Skeletal muscle tissue (tissue), 4 donors: ENCODE results near the gene CMTM3. TPM values are rescaled to one million over a fixed set of nuclear protein-coding genes. Genes with fewer than 3 reads are reported as not detected.

Source experiments
- H3K27ac ChIP-seq: one replicate; pipeline ENCODE4 v1.7.0; 2013; ENCODE audit warnings: mild to moderate bottlenecking, low read depth, low read length, inconsistent platforms
- H3K27me3 ChIP-seq, 3 donors: one replicate each; pipeline ENCODE4 v1.7.0; 2013; ENCODE audit warnings: low read length in 3 of 3; ENCODE audit not compliant: control insufficient read depth in 3 of 3, insufficient read depth in 3 of 3
- H3K36me3 ChIP-seq, 3 donors: one replicate each; pipeline ENCODE4 v1.7.0; 2013; ENCODE audit warnings: low read length in 3 of 3; ENCODE audit not compliant: control insufficient read depth in 3 of 3, insufficient read depth in 3 of 3
- H3K4me1 ChIP-seq, 3 donors: one replicate each; pipeline ENCODE4 v1.7.0; 2013; ENCODE audit warnings: low read length in 3 of 3, mild to moderate bottlenecking in 3 of 3; ENCODE audit not compliant: control insufficient read depth in 3 of 3, insufficient read depth in 3 of 3
- H3K4me3 ChIP-seq, 3 donors: one replicate each; pipeline ENCODE4 v1.7.0; 2013; ENCODE audit warnings: low read length in 3 of 3
- H3K9ac ChIP-seq, 3 donors: one replicate each; pipeline ENCODE4 v1.7.0; 2013; ENCODE audit warnings: low read length in 3 of 3, mild to moderate bottlenecking in 3 of 3, moderate library complexity in 2 of 3, low read depth in 1 of 3
- H3K9me3 ChIP-seq, 3 donors: one replicate each; pipeline ENCODE4 v1.7.0; 2013; ENCODE audit warnings: low read length in 3 of 3; ENCODE audit not compliant: control insufficient read depth in 3 of 3
- total RNA-seq: library from RNA; depleted of rRNA; stranded (reverse); fragments of >200 nt; gene quantifications from one replicate; pipeline ENCODE4 v1.2.3, GENCODE V29; 2014
- donor health status: Osteomylitis.

The CMTM3 gene
- total RNA-seq, 1 donor from 2014 or later: 23.0 TPM

GRCh38 chr16:66581246-66581952 lies 23.1 kb upstream of the CMTM3 start:
- Histone ChIP-seq H3K4me3 (no peak overlapping the region), H3K36me3 (no peaks in the 10 kb centered on the region), H3K9ac (no peak overlapping the region), H3K9me3 (no peaks in the 10 kb centered on the region), H3K4me1 (peaks cover 30 to 43% (median 31%) of the 10 kb centered on the region in 3 donors), H3K27ac (no peak overlapping the region), H3K27me3 (peaks cover 11 to 25% (median 20%) of the 10 kb centered on the region in 3 donors)

- Histone ChIP-seq H3K4me1 (peaks cover 10 to 18% (median 11%) of the 10 kb centered on the region in 3 donors), H3K27me3 (no peaks in the 10 kb centered on the region), H3K9me3 (no peaks in the 10 kb centered on the region), H3K36me3 (no peaks in the 10 kb centered on the region), H3K4me3 (no peak overlapping the region), H3K27ac (no peak overlapping the region), H3K9ac (no peak overlapping the region)
These were observed 18.8 kb upstream of the CMTM3 start for GRCh38 chr16:66585481-66586239.

GRCh38 chr16:66587881-66588600 lies 16.5 kb upstream of the CMTM3 start:
- Histone ChIP-seq H3K27ac (no peak overlapping the region), H3K9ac (no peak overlapping the region), H3K36me3 (no peaks in the 10 kb centered on the region), H3K9me3 (no peaks in the 10 kb centered on the region), H3K4me3 (no peak overlapping the region), H3K4me1 (peaks cover 2 to 7% (median 4%) of the 10 kb centered on the region in 3 donors), H3K27me3 (no peaks in the 10 kb centered on the region)

- H3K9me3 ChIP-seq: no peaks in the 10 kb centered on the region
- H3K4me3 ChIP-seq: no peak overlapping the region
- H3K4me1 ChIP-seq: peaks cover 2 to 7% (median 4%) of the 10 kb centered on the region in 3 donors
- no peak overlapping the region for H3K27ac ChIP-seq
- no peaks in the 10 kb centered on the region for H3K36me3 ChIP-seq
- no peaks in the 10 kb centered on the region for H3K27me3 ChIP-seq
- no peak overlapping the region for H3K9ac ChIP-seq
These were observed 15.4 kb upstream of the CMTM3 start for GRCh38 chr16:66588981-66589713.

GRCh38 chr16:66590322-66590721 lies 14.2 kb upstream of the CMTM3 start:
- no peaks in the 10 kb centered on the region for H3K9me3 ChIP-seq
- no peaks in the 10 kb centered on the region for H3K36me3 ChIP-seq
- H3K9ac ChIP-seq: no peak overlapping the region
- H3K27ac ChIP-seq: no peak overlapping the region
- peaks cover 2 to 7% (median 4%) of the 10 kb centered on the region in 3 donors for H3K4me1 ChIP-seq
- no peaks in the 10 kb centered on the region for H3K27me3 ChIP-seq
- H3K4me3 ChIP-seq: no peak overlapping the region

GRCh38 chr16:66591018-66591417 lies 13.5 kb upstream of the CMTM3 start:
- Histone ChIP-seq H3K9ac (no peak overlapping the region), H3K27ac (no peak overlapping the region), H3K27me3 (no peaks in the 10 kb centered on the region), H3K36me3 (no peaks in the 10 kb centered on the region), H3K9me3 (no peaks in the 10 kb centered on the region), H3K4me1 (peaks cover under 1 to 1% (median under 1%) of the 10 kb centered on the region in 3 donors), H3K4me3 (no peak overlapping the region)

GRCh38 chr16:66592241-66592640 lies 12.3 kb upstream of the CMTM3 start:
- Histone ChIP-seq H3K27ac (no peak overlapping the region), H3K4me3 (no peak overlapping the region), H3K9ac (no peak overlapping the region), H3K4me1 (no peaks in the 10 kb centered on the region), H3K9me3 (no peaks in the 10 kb centered on the region), H3K36me3 (no peaks in the 10 kb centered on the region), H3K27me3 (no peaks in the 10 kb centered on the region)

- no peaks in the 10 kb centered on the region for H3K4me1 ChIP-seq
These were observed 11.7 kb upstream of the CMTM3 start for GRCh38 chr16:66592814-66593213.

GRCh38 chr16:66594739-66595138 lies 9.8 kb upstream of the CMTM3 start:
- Histone ChIP-seq H3K9me3 (no peaks in the 10 kb centered on the region), H3K27ac (no peak overlapping the region), H3K4me1 (no peaks in the 10 kb centered on the region), H3K9ac (no peak overlapping the region), H3K27me3 (no peaks in the 10 kb centered on the region), H3K36me3 (no peaks in the 10 kb centered on the region), H3K4me3 (no peak overlapping the region)

More at GRCh38 chr16:66592814-66593213, 11.7 kb upstream of the CMTM3 start:
- no peak overlapping the region for H3K4me3 ChIP-seq
- no peaks in the 10 kb centered on the region for H3K27me3 ChIP-seq
- no peak overlapping the region for H3K9ac ChIP-seq
- no peaks in the 10 kb centered on the region for H3K9me3 ChIP-seq
- H3K36me3 ChIP-seq: no peaks in the 10 kb centered on the region
- H3K27ac ChIP-seq: no peak overlapping the region
